IPS-18a (cell line): ENCODE data around the gene EHBP1.
"Not testable (repeated sequence)": the region's sequence is repeated elsewhere in the genome, so short reads cannot be mapped to it uniquely, and the experiment has no call there.

Experiments
- H3K27ac ChIP-seq: one replicate; pipeline ENCODE4 v1.5.1; 2013; ENCODE audit warnings: low read length
- H3K27me3 ChIP-seq: one replicate; pipeline ENCODE4 v1.6.1; 2013; ENCODE audit warnings: mild to moderate bottlenecking, low read length; ENCODE audit not compliant: control insufficient read depth, insufficient read depth
- H3K36me3 ChIP-seq: one replicate; pipeline ENCODE4 v1.6.1; 2013; ENCODE audit warnings: low read depth, low read length; ENCODE audit not compliant: control insufficient read depth
- H3K4me1 ChIP-seq: one replicate; pipeline ENCODE4 v1.6.1; 2013; ENCODE audit warnings: low read depth, low read length; ENCODE audit not compliant: control insufficient read depth
- H3K4me3 ChIP-seq: one replicate; pipeline ENCODE4 v1.5.1; 2013; ENCODE audit warnings: low read length
- H3K9ac ChIP-seq: one replicate; pipeline ENCODE4 v1.6.1; 2013; ENCODE audit warnings: mild to moderate bottlenecking, low read length, moderate library complexity
- H3K9me3 ChIP-seq: one replicate; pipeline ENCODE4 v1.6.1; 2013; ENCODE audit warnings: low read depth, low read length; ENCODE audit not compliant: control insufficient read depth

EHBP1 gene

DNA sequence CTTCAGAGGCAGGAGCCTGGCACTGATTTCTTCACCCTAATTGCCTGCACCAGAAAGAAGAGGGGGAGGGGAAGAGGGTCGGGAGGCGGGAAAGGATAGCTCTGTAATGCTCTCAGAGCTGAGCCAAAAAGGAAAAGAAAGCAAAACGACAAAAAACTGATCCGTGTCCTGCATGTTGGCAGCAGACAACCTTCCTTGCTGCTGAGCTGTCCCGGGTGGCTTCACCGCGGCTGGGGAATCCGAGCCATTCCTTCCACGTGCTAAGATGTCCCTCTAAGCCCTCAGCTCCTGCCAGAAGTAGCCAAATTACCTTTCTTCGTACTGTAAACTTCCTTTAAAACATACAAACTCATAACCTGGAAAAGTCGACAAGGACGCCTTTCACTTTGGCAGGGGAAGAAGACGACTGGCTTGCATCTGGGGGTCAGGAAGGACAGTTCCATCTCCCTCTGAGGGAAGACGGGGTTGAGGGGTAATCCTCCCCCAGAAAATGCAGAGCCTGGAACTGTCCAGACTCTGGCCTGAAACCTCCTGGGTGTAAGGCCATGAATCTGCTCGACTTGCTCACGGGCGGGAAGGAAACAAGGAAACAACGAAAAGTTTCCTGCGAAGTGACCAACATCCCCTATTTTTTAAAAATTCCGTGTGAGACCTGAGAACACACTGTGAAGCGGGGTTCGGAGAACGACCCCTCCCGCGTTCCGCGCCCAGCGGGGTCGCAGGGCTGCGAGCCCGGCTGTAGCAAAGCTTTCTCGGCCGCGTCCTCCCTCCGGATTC lies 352.8 kb downstream of the EHBP1 start:
- no peaks in the 10 kb centered on the region for H3K9me3 ChIP-seq
- no peak overlapping the region for H3K9ac ChIP-seq
- H3K27me3 ChIP-seq, result peaks cover 100% of the 10 kb centered on the region
- H3K36me3 ChIP-seq, result no peaks in the 10 kb centered on the region
- no peak overlapping the region for H3K27ac ChIP-seq
- peak overlapping the region; percentile 50 for H3K4me3 ChIP-seq
- peaks cover 45% of the 10 kb centered on the region for H3K4me1 ChIP-seq

GRCh38 chr2:63058921-63059792 lies 353.6 kb downstream of the EHBP1 start:
- H3K36me3 ChIP-seq, result no peaks in the 10 kb centered on the region
- no peak overlapping the region for H3K27ac ChIP-seq
- H3K4me1 ChIP-seq, result peaks cover 41% of the 10 kb centered on the region
- H3K27me3 ChIP-seq, result peaks cover 99% of the 10 kb centered on the region
- no peaks in the 10 kb centered on the region for H3K9me3 ChIP-seq
- peak overlapping the region; percentile 50 for H3K4me3 ChIP-seq
- no peak overlapping the region for H3K9ac ChIP-seq

DNA sequence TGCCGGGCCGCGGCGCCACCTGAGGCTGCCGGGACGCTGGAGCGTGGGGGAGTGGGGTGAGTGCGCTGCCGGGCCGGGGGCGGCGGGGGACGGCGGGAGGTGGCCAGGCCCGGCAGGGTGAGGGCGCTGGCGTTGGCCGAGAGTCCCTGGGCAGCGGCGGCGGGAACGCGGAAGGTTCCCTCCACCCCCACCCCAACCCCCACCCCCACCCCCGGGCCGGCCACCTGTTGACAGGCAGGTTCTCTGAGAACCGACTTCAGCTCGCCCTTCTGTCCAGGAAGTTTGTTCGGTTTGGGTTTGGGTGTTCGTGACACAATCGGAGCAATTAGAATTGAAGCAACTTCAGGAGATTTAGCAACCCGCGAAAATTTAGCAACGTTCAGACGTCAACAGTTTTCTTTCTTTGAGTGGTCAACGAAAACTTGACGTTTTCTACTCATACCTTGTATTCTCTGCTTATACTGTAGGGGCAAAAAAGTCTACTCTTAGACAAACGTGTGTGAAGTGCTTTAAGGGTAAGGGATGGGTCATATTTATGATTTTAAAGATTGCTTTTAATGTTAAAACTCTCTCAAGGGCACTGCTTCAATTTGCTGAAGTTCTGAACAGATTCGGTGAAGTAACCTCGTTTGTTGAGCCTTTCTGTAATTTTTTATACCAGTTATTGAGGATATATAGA lies 354.4 kb downstream of the EHBP1 start:
- H3K9ac ChIP-seq, result no peak overlapping the region
- peak overlapping the region; percentile 57 for H3K4me3 ChIP-seq
- peaks cover 92% of the 10 kb centered on the region for H3K27me3 ChIP-seq
- H3K27ac ChIP-seq, result no peak overlapping the region
- H3K9me3 ChIP-seq, result no peaks in the 10 kb centered on the region
- peaks cover 34% of the 10 kb centered on the region for H3K4me1 ChIP-seq
- no peaks in the 10 kb centered on the region for H3K36me3 ChIP-seq

DNA sequence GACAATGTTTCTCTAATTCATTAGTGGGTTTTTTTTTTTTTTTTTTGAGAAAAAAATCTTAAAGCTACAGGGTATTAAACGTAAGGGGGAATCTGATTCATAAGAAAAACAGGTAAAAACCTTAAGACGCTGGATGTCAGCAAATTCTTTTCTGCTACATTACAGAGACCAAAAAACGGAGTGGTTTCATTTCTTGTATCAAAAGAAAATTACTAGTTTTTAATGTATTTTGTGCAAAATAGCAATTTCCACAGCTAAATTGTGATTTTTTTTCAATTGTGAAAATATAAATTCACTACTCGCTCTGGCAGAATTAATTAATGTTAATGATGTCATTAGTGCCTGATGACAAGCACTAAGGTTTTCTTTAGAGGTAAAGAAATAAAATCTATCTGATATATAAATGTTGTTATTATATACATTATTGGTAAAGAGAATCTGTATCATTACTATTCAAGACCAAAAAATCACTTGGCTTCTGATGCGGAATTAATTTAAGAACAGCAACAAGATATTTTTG lies 355.0 kb downstream of the EHBP1 start:
- H3K9ac ChIP-seq, result no peak overlapping the region
- no peak overlapping the region for H3K27ac ChIP-seq
- peaks cover 29% of the 10 kb centered on the region for H3K4me1 ChIP-seq
- no peaks in the 10 kb centered on the region for H3K36me3 ChIP-seq
- H3K9me3 ChIP-seq, result no peaks in the 10 kb centered on the region
- peaks cover 86% of the 10 kb centered on the region for H3K27me3 ChIP-seq
- peak overlapping the region; percentile 57 for H3K4me3 ChIP-seq

GRCh38 chr2:63064197-63064596 lies 358.7 kb downstream of the EHBP1 start:
- Histone ChIP-seq H3K4me3 (no peak overlapping the region), H3K4me1 (peaks cover 4% of the 10 kb centered on the region), H3K27me3 (peaks cover 49% of the 10 kb centered on the region), H3K27ac (no peak overlapping the region), H3K9me3 (no peaks in the 10 kb centered on the region), H3K36me3 (no peaks in the 10 kb centered on the region), H3K9ac (no peak overlapping the region)

DNA sequence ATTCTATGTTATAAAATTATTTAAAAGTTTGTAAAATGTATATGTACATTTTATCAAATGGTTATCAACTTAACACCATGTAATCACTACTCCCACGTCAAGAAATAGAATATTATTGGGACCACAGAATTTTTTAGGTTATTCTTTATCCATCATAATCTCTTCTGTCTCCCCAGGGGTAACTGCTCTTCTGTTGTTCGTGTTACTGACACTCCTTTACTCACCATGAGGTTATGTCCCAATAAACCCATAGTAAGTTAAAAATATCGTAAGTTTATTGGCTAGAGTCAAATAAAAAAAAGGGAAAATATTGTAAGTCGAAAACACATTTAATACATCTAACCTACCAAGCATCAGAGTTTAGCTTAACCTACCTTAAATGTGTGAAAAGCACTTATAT lies 359.1 kb downstream of the EHBP1 start:
- no peaks in the 10 kb centered on the region for H3K36me3 ChIP-seq
- H3K27me3 ChIP-seq, result peaks cover 45% of the 10 kb centered on the region
- H3K4me3 ChIP-seq, result no peak overlapping the region
- no peak overlapping the region for H3K27ac ChIP-seq
- no peaks in the 10 kb centered on the region for H3K9me3 ChIP-seq
- H3K4me1 ChIP-seq, result peaks cover 4% of the 10 kb centered on the region
- H3K9ac ChIP-seq, result no peak overlapping the region

GRCh38 chr2:63066265-63066664 lies 360.8 kb downstream of the EHBP1 start:
- H3K4me1 ChIP-seq, result no peaks in the 10 kb centered on the region
- no peak overlapping the region for H3K27ac ChIP-seq
- no peak overlapping the region for H3K4me3 ChIP-seq
- no peaks in the 10 kb centered on the region for H3K36me3 ChIP-seq
- no peak overlapping the region for H3K9ac ChIP-seq
- no peaks in the 10 kb centered on the region for H3K9me3 ChIP-seq
- peaks cover 29% of the 10 kb centered on the region for H3K27me3 ChIP-seq

- Histone ChIP-seq H3K9ac (no peak overlapping the region), H3K4me1 (no peaks in the 10 kb centered on the region), H3K27me3 (peaks cover 23% of the 10 kb centered on the region)
Observed at GRCh38 chr2:63066838-63067237, 361.3 kb downstream of the EHBP1 start.

DNA sequence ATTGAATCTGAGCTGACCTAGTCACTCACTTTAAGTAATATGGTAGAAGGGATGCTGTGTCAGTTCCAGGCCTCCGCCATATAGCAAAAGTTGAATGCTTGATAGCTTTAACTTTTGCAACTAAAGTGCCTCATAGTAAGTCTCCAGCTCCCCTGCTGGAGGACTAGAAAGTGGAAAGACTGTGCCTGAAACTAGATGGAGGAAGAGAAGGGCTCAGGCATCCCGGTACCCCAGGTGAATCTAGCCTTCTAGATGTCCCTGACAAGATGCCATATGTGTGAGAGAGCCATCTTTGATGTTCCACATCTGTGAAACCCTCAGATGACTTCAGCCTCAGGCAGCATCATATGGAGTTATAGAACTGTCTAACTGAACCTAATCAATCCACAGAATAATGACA lies 366.2 kb downstream of the EHBP1 start:
- H3K4me1 ChIP-seq, result no peaks in the 10 kb centered on the region
- no peak overlapping the region for H3K27ac ChIP-seq
- no peak overlapping the region for H3K4me3 ChIP-seq
- no peaks in the 10 kb centered on the region for H3K36me3 ChIP-seq
- no peaks in the 10 kb centered on the region for H3K27me3 ChIP-seq
- H3K9me3 ChIP-seq, result no peaks in the 10 kb centered on the region
- H3K9ac ChIP-seq, result no peak overlapping the region

More at GRCh38 chr2:63066838-63067237, 361.3 kb downstream of the EHBP1 start:
- H3K36me3 ChIP-seq, result no peaks in the 10 kb centered on the region
- no peaks in the 10 kb centered on the region for H3K9me3 ChIP-seq
- H3K27ac ChIP-seq, result no peak overlapping the region
- no peak overlapping the region for H3K4me3 ChIP-seq

GRCh38 chr2:63073994-63074393 lies 368.5 kb downstream of the EHBP1 start:
- Histone ChIP-seq H3K9me3 (no peaks in the 10 kb centered on the region), H3K9ac (no peak overlapping the region), H3K36me3 (no peaks in the 10 kb centered on the region), H3K4me3 (no peak overlapping the region), H3K27ac (no peak overlapping the region), H3K4me1 (no peaks in the 10 kb centered on the region), H3K27me3 (no peaks in the 10 kb centered on the region)

DNA sequence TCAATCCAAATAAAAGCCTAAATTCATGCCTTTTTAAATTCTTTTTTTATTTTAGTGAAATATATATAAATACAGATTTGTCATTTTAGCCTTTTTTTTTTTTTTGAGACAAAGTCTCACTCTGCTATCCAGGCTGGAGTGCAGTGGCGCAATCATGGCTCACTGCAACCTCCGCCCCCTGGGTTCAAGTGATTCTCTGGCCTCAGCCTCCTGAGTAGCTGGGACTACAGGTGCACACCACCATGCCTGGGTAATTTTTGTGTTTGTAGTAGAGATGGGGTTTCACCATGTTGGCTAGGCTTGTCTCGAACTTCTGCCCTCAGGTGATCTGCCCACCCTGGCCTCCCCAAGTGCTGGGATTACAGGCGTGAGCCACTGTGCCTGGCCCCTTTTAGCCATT lies 368.9 kb downstream of the EHBP1 start:
- H3K9ac ChIP-seq, H3K27ac ChIP-seq, H3K27me3 ChIP-seq, H3K9me3 ChIP-seq, H3K4me1 ChIP-seq, H3K36me3 ChIP-seq, H3K4me3 ChIP-seq: not testable (repeated sequence)
